DND-41 (cell line): ENCODE measurements around the gene MEN1.

Experiments used
- ATAC-seq: fragments of 200-7000 bp; cut with Tn5 transposase; 3 replicates; pipeline ENCODE4 v1.9.1; 2021; ENCODE audit warnings: low read depth; ENCODE audit not compliant: insufficient read depth
- DNase-seq: peaks from one replicate; pipeline ENCODE4 v3.0.0-alpha.2; 2020
- H2AFZ ChIP-seq: 2 replicates; pipeline ENCODE4 v1.6.0; 2012; ENCODE audit warnings: low read depth, low read length
- H3K27ac ChIP-seq: 2 replicates; pipeline ENCODE4 v1.5.1; 2012; ENCODE audit warnings: low read length, inconsistent platforms
- H3K27me3 ChIP-seq: fragments of 200-600 bp; sonication (generic); 2 replicates; pipeline ENCODE4 v1.6.0; 2012; ENCODE audit warnings: low read length, mild to moderate bottlenecking, inconsistent platforms; ENCODE audit not compliant: insufficient read depth, poor library complexity
- H3K36me3 ChIP-seq: 2 replicates; pipeline ENCODE4 v1.5.1; 2012; ENCODE audit warnings: low read length, inconsistent platforms; ENCODE audit not compliant: insufficient read depth
- H3K4me1 ChIP-seq: 2 replicates; pipeline ENCODE4 v1.5.1; 2012; ENCODE audit warnings: mild to moderate bottlenecking, low read length; ENCODE audit not compliant: insufficient read depth
- H3K4me2 ChIP-seq: 2 replicates; pipeline ENCODE4 v1.6.0; 2012; ENCODE audit warnings: mild to moderate bottlenecking, moderate library complexity, low read length, inconsistent platforms; ENCODE audit not compliant: insufficient read depth
- H3K4me3 ChIP-seq, 2 experiments: fragments of 200-600 bp in 1 of 2; shearing (Covaris generic) in 1 of 2; 2 replicates each; pipeline ENCODE4 v1.5.1; 2012 to 2016; ENCODE audit warnings: inconsistent platforms in 2 of 2, low read length in 2 of 2, mild to moderate bottlenecking in 2 of 2, low read depth in 1 of 2, moderate library complexity in 1 of 2
- H3K79me2 ChIP-seq: 2 replicates; pipeline ENCODE4 v1.6.0; 2012; ENCODE audit warnings: low read length, inconsistent platforms; ENCODE audit not compliant: insufficient read depth
- H3K9ac ChIP-seq: 2 replicates; pipeline ENCODE4 v1.6.0; 2012; ENCODE audit warnings: low read depth, mild to moderate bottlenecking, inconsistent platforms, low read length, moderate library complexity
- H3K9me3 ChIP-seq: 2 replicates; pipeline ENCODE4 v1.5.1; 2012; ENCODE audit warnings: low read length, moderate library complexity, mild to moderate bottlenecking, inconsistent platforms; ENCODE audit not compliant: insufficient read depth, severe bottlenecking
- H4K20me1 ChIP-seq: 2 replicates; pipeline ENCODE4 v1.6.0; 2012; ENCODE audit warnings: low read length; ENCODE audit not compliant: insufficient read depth
- CTCF ChIP-seq: IDR thresholded peaks from 2 replicates; pipeline ENCODE4 v1.5.1; 2012; ENCODE audit warnings: borderline replicate concordance, low read length, moderate library complexity, mild to moderate bottlenecking; ENCODE audit not compliant: poor library complexity, severe bottlenecking; ENCODE audit errors: extremely low read depth
- EZH2 ChIP-seq: IDR thresholded peaks from 3 replicates; pipeline ENCODE4 v1.6.1; 2012; ENCODE audit warnings: borderline replicate concordance, low read depth, mild to moderate bottlenecking, moderate library complexity, low read length, inconsistent platforms; ENCODE audit not compliant: severe bottlenecking

MEN1 gene

GRCh38 chr11:64852804-64853509, 42.6 kb upstream of the MEN1 start:
- Histone ChIP-seq H3K9ac (no peak overlapping the region), H3K27ac (no peak overlapping the region), H3K4me1 (0 out of 2 replicates have a peak, but pooled peaks cover 4% of the 10 kb centered on the region), H3K79me2 (0 out of 2 replicates have a peak, but pooled peaks cover 3% of the 10 kb centered on the region), H3K4me2 (no peak overlapping the region), H3K4me3 (no peak overlapping the region), H3K27me3 (no peaks in the 10 kb centered on the region), H3K9me3 (no peaks in the 10 kb centered on the region), H3K36me3 (peaks cover 44% of the 10 kb centered on the region), H2AFZ (no peak overlapping the region), H4K20me1 (no peaks in the 10 kb centered on the region)
- ATAC-seq: no peak
- DNase-seq: no peak
- no peak for TF ChIP-seq CTCF

GRCh38 chr11:64851831-64852351, 41.5 kb upstream of the MEN1 start:
- no peaks in the 10 kb centered on the region for H3K27me3 ChIP-seq
- H3K9ac ChIP-seq: no peak overlapping the region
- H3K4me3 ChIP-seq: no peak overlapping the region
- H3K9me3 ChIP-seq: no peaks in the 10 kb centered on the region
- peaks cover 8% of the 10 kb centered on the region for H3K4me1 ChIP-seq
- H3K27ac ChIP-seq: no peak overlapping the region
- DNase-seq (no peak), ATAC-seq (no peak)
- no peaks in the 10 kb centered on the region for H4K20me1 ChIP-seq
- H3K4me2 ChIP-seq: no peak overlapping the region
- no peaks in the 10 kb centered on the region for H3K79me2 ChIP-seq
- H3K36me3 ChIP-seq: peaks cover 39% of the 10 kb centered on the region
- H2AFZ ChIP-seq: no peak overlapping the region
- TF ChIP-seq EZH2: no peak
- TF ChIP-seq CTCF: no peak

- no peak overlapping the region for H3K4me2 ChIP-seq
- H3K27me3 ChIP-seq: no peaks in the 10 kb centered on the region
- H3K79me2 ChIP-seq: no peaks in the 10 kb centered on the region
Observed at GRCh38 chr11:64850979-64851567, 40.7 kb upstream of the MEN1 start.

More at GRCh38 chr11:64850979-64851567, 40.7 kb upstream of the MEN1 start:
- Histone ChIP-seq H2AFZ (no peak overlapping the region), H3K4me3 (no peak overlapping the region), H4K20me1 (no peaks in the 10 kb centered on the region), H3K9me3 (no peaks in the 10 kb centered on the region), H3K36me3 (peaks cover 31% of the 10 kb centered on the region), H3K4me1 (peaks cover 4% of the 10 kb centered on the region), H3K27ac (no peak overlapping the region), H3K9ac (no peak overlapping the region)
- DNase-seq (no peak), ATAC-seq (no peak)
- no peak for TF ChIP-seq EZH2
- TF ChIP-seq CTCF: no peak
